Mesenteric fat pad (tissue), 1 donor: ENCODE data around the gene GFPT2. TPM values are rescaled to one million over a fixed set of nuclear protein-coding genes. Genes with fewer than 3 reads are reported as not detected.

Experiments
- DNase-seq: peaks from one replicate; pipeline ENCODE4 v3.0.0-alpha.2; 2020; ENCODE audit warnings: low spot score
- total RNA-seq: library from RNA; stranded (reverse); fragmentation: NEBNext Ultra II Directional; extraction: Animal tissue kit (Norgen Biotek cat#: 25700); gene quantifications from one replicate; pipeline ENCODE4 v1.2.1, GENCODE V29; 2021
- donor health status: DM: yes; HTN: yes; CAD: no.

Gene GFPT2
- total RNA-seq, 1 donor from 2014 or later: 187 TPM

DNA sequence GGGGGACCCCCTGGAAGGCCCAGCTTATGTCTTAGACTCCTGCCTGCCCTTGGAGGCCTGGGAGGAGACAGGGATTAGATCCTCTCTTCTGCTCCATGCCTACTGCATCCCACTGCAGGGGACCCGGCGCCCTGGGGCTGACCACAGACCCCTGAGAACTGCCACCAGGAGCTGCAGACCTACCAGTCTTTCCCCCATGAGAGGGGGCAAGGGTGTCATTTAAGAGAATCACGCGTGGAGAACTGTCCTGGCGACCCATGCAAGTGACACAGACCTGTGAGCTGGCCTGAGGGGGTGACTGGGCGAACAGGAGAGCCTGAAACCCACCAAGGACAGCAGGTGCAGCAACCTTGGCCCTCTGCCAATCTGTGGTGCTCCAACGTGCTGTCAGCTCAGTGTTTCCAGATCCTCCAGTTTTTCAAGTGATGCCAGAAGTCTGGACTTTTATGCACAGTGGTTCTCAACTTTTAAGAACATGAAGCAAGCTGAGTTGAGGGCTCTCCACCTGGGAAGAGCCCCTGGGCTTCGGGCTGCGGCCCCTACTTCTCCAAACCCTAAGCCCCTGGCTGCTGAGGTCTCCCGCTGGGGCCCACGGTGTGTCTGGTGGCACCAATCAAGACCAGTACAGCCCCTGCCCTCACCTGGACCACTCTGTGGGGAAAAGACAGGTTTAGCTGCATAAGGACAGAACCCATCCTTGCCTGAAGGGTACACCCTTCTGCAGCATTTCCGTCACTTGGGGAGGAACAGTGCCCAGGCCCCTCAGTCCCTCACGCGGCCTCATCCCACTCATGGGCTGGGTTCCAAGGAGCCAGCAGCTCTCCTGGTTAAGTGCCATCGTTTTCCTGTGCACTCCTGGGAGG, 18.2 kb downstream of the GFPT2 start:
- DNase-seq: no peak

DNA sequence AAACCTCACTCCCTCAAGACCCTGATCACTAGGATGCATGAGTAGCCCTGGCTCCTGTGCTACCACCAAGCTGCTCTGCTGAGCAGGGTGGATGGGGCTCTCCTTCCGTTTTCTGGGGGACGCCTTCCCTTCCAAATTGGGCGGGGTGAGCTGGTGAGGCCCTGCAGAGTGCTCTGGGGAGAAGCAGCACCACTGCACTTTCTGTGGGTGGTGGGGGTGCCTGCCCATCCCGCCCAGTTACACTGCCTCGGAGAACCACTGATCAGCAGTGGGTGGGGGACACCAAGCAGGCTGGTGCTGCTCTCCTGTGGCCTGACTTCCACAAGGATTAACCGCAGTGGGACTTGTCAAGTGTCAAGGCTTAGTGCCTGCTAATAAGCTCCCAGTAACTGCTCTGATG, 19.0 kb downstream of the GFPT2 start:
- no peak for DNase-seq

DNA sequence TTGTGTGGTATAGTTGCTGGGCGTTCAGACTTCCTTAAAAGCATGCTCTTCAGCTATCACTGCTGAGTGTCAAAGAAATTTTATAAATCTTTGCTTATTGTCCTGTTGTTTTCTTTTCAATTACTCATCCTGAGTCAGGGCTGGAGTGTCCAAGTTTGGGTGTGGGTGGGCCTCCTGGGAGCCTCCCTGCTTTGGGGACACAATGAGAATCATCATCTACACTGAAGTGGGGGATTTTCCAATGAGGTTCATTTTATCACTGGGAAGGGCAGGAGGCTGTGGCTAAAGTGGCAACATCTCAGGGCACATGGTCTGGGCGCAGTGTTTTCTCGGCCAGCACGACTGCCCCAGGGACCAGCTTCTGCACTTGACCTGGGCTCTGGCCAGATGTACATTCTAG, 19.5 kb downstream of the GFPT2 start:
- DNase-seq: no peak

DNA sequence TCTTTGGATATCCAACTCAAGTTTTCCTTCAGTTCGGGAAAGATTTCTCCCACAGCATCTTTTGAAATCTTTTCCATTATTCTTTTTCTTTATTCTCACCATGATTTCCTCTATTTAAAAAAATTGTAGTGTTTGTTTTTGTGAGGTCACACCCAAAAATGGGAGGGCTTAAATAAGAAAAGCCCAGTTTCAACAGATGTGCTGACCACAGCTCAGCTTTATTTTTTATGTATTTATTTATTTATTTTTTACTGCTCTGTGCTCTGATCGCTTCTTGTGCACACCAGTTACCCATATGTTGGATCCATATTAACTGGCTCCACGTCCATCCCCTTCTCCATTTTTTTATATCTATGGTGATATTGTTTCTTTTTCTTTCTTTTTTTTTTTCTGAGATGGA, 20.3 kb downstream of the GFPT2 start:
- DNase-seq: no peak

DNA sequence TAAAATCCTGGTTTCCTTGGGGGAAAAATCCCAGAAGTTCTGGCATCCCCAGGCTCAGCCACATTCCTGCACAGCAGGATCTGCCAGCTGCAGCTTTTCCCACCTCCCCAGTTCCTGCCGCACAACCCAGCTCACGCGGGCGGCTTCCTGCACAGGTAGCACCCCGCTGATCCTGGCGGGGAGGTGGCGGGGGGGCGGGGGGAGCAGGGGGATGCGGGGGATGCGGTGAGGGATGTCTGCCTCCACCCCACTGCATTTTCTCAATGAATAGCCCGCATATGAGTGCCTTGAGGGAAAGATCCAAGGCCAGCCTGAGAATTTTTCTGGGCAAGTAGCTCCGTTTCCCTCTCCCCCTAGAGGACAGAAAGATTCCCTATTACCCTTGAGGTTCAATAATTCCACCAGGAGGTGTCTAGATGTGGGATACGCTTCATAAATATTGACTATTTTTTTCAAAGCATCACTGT, 21.1 kb downstream of the GFPT2 start:
- DNase-seq: no peak

DNA sequence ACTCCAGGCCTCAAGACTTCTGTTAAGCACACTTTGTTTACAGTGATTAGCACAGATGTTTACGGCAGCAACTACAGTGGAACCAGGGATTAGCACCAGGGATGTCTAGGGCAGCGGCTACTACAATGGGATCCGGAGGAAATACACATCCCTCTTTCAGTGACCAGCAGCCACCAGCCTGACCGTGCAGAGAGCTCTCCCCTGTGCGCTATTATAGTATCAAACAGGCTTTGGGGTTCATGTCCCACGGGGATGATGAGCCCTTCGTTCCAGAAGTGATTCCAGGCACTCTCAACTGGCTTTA, 21.5 kb downstream of the GFPT2 start:
- DNase-seq: no peak

DNA sequence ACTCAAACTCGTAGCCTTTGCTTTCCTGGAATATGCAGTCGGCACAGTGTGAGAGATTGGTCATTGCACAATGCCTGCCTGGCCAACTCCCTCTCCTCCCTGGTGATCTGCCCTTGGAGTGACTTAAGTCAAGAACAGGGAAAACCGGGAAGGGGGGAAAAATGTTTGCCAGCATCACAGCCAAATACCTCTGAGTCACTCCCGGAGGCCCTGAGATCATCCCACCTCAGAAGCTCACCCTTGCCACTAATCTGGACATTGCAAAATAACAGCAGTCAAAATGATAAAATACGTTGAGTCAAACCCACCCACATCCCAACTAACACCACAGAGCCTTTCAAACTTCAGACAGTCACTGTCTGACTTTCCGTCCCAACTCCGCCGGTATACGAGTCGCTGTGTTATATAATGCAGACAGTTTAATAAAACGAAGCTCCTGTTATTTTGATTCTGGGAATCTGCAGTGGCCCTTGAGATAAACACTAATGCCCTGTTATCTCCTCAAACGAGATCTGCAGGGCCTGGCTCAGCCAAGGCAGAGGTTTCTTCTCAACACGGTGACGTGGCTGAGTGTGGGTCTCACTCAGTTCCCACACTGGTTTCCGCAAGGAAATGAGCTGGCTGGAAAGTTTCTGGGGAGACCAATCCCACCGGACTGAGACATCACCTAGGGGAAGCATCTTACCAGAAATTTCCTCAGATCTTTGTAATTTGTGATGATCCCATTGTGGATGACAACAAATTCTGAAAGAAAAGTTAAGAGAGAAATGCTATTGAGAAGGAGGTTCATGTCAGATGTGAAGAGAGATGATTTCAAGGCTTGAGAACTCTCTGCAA, 22.1 kb downstream of the GFPT2 start:
- DNase-seq: no peak

DNA sequence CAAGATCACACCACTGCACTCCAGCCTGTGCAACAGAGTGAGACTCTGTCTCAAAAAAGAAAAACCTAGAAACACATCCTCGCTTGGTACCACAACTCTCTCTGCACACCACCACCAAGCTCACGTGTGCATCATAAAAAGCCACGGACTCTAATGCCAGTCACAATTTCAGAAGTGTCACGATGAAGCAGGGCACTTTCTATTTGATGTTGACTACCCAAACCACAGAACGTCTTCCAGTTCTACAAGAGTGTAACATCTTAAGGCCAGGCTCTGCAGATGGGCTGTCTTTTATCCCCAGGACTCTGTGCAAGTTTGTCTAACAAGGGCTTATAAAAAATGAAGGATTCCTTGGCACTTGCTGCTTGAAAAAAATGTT, 22.9 kb downstream of the GFPT2 start:
- DNase-seq: no peak

DNA sequence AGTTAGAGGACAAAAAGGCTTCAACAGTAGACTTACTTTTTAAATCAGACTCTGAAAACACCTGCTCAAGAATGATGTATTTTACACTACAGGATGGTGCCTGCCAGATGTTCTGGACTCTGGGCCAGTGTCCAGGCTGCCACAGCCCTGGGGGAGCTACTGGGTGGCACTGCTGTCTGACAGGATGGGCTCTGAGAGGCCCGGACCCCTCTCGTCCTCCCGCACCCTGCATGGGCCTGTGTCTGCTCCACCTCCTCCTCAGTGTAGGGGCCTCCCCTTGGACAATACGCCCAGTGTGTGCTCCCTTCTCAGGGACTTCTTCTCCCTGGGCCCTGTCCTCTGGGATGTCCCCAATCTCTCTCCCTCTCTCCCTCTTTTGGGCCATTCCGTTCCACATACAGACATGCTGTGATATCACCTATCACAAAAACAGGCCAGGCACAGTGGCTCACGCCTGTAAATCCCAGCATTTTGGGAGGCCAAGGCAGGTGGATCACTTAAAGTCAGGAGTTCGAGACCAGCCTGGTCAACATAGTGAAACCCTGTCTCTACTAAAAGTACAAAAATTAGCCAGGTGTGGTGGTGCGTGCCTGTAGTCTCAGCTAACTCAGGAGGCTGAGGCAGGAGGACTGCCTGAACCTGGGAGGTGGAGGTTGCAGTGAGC, 23.4 kb downstream of the GFPT2 start:
- DNase-seq: no peak

DNA sequence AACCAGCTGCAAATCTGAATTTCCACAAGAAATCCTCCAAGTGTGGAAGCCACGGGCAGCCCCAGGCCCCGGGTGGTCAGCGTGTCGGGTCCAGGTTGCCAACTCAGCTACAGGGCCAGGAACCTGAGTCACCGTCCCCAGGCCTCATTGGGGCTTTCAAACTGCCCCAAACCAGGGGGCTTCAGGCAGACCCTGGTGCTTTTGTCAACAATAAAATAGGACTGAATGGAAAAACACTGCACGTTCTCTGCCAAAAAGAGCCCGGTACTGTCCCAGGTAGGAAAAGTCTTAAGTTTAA, 24.0 kb downstream of the GFPT2 start:
- no peak for DNase-seq

DNA sequence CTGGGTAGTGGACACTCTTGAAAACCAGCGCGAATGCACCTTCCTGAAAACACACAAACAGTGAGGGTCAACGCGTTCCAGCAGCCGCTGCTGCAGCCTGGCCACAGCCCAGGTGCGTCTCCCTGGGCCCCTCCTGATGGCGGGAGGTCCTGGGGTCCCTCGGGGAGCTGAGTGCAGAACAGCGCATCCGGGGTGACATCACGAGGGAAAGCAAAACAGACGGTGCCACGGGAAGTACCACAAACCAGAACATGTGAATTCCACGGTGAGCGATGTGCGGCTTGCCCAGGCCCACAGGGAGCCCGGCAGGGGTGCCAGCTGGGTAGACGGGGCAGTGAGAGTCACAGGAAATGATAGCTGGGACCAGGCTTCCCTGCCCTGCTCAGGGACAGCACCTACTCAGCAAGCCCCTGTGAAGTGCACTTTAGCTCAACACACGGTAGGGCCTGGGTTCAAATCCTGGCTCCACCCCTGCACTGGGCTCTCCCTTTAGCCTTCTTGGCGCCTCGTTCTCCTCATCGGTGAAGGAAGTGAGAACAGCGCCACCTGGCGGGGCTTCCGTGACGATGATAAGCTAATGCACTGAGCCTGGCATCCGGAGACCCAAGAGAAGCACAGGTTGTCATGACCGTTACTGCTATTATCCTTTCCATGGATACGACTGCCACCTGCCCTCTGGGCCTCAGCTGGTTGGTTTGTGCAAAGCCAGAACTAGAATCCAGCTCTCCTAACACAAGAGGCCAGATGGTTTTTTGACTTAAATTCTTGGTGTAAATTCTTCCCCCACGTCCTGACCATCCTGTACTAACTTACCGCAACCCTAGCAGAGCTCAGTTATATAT, 24.6 kb downstream of the GFPT2 start:
- peak; percentile 94 for DNase-seq

DNA sequence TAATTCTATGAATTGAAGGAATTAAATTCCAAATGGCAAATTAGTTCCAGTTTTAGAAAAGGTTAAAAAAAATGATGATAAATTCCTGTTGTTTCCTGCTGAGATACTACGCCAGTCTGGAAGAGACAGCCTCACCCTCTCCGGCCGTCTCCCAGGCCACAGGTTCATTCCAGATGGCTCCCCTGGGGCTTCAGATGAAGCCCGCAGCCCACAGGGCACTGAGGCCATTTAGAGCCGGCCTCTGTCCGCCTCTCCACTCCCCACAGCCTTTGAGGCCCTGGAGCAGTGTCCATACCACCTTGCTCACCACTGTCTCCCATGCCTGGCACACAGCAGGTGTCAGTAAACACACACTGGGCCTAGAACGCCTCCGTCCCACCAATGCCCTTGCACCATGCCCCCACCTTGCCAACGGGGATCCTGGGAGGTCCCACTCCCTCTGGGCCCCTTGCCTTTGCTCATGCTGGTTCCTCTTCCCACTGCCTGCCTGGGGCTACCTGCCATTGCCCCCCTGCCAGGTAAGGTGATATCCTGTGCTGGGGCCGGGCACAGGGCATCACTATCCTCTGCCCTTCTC, 26.1 kb downstream of the GFPT2 start:
- no peak for DNase-seq

DNA sequence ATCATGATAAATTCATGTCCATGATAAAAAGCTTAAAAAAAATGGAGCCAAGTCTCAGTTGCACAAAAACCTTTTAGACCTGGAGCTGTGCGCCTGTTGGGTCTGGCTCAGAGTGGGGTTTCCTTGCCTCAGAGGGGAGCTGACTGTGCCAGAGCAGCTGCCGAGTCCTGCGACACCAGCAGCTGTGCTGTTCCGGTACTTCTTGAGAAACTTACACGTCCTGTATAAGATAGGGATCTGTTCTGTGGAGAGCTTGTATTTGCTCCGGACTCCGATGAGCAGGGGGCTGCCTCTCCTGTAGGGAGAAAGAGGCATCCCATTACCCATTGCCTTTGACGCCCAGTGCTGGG, 28.6 kb downstream of the GFPT2 start:
- no peak for DNase-seq

DNA sequence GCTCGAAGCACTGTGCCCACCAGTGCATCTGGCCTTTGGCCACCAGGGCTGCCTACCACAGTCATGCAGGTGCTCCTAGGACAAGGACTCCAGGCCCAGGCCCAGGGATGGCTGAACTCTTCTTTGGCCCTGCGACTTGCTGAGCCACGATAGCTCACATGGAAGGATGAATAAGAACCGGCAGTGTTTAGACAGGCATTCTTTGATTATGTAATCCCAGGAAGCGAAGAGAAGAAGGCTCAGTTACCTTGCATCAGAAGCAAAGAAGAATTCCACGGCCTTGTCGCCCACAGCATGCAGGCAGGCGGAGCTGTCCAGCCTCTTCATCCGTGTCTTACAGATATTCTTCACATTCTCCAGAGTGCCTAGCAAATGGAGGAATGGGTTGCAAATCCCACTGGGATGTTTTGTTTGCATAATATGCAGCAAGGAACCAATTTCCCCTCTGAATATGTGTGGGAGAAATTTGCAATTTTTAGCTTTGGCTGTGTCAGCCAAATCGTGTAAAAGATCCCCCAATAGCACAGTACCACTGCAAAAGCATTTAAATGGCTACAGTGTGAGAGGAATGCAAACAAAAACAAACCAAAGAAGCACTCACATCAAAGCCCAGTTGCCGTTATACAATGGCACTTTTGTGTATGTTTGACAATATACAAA, 29.1 kb downstream of the GFPT2 start:
- no peak for DNase-seq

DNA sequence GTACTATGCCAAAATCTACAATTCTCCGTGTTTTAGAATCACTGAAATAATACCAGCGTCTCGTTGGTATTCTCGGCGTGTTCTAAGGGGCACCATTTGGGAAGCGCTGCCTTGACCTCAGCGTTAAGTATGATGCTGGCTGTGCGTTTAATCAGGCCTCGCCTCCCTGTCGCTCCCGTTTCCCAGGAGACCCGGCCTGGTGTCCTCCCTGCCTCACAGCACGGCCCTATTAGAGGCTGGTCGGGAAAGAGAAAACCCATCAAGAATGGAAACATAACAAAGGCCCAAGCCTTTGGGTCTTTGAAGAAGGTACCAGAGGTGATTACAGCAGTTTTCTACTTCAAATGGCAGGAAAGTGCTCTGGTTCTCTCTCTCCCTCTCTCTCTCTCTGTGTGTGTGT, 30.0 kb downstream of the GFPT2 start:
- no peak for DNase-seq

DNA sequence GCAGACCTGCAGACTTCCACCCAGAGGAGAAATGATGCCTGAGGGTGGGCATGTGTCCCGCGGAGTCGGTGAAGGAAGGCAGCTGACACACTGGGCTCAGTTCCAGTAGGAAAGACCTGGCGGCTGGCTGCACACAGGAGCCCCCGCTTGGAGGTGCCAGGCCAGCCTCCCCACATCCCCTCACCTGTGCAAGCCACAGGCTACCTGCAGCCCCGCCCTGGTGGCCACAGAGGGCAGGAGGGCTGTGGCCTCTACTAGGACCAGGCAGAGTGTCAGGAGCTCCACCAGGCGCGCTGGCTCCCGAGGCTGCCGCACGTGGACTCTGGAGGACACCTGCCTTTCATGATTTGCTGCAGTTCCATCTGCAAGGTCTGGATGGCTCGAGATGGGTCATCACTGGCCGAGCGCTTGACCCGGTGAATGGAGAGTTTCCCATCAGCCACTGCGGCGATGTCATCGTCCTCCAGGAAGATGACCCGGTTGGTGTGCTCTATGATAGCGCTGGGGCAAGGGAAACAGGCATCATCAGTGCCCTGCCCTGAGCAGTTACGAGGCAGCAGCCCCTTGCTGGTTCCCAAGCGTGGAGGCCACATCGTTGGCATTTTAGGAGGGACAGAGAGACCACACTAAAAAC, 34.6 kb downstream of the GFPT2 start:
- DNase-seq: no peak

DNA sequence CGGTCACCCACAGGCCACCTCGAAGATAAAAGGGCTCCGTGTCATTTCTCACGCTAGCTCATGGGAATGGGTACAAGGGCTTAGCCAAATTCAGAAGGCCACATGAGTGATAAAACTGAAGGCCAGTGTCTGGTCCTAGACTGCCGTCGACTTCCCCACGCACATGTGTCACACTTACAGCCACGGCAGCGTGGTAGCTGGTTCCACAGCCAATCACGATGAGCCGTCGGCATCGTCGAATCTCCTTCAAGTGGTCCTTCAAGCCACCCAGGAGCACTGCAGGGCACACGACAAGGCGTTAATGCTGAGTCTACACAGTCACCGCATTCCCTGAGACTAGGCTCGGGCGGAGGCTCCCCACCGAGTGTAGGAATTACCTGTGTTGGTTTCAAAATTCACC, 36.5 kb downstream of the GFPT2 start:
- DNase-seq: no peak

DNA sequence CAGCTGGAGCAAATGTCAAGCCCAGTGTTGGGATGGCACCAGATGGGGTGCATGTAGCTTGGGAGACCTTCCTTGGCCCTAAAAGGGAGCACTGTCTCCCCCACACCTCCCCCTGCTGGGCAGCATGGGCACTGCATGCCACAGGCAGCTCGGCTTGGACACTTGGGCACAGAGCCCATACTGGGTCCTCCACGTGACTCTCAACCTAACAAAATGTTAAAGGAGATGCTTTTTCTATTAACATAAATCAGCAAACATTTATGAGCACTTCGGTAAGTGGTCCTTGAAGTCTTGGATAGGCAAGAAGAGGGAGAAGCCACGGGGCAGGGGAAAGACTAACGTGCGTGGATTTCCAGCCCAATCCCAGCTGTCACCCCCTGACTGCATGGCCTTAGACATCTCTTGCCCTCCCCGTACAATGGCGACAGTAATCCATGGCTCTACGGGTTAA, 37.3 kb downstream of the GFPT2 start:
- peak; percentile 90 for DNase-seq

DNA sequence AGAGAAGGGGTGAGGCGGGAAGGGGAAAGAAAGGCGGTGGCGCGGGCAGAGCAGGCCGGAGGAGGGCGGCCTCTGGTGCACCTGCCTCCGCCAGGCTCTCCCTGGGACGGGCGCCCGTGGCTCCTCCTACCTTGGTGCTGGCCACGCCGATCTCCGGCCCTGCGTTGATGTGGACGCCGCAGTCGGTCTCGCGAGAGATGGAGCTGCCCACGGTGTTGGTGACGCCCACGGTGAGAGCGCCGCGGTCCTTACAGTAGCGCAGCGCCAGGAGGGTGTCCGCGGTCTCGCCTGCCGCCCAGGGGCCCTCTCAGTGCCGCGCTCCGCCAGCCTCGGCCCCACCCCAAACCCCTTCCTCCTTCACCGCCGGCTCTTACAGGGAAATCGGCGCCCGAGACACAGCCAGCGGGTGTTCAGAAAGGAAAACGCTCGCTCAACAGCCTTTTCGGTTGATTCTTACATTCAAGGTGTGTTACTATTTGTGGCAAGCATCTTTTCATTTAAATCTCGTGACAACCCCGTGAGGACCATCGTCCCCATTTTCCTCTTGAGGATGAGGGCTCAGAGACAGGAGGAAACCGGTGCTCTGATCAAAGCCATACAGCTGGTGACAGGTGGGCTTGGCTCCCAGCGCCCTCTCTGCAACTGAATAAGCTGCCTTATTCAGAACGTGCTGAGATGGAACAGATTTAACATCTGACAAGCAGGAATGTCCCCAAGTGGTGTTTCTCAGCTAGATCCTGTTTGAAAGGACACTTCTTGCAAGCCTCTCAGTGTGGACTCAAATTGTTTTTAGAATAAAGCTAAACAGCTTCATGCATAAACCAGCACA, 39.2 kb downstream of the GFPT2 start:
- no peak for DNase-seq
